ENCODE results near the gene MYT1.
A peak's percentile ranks its signal among the peaks of the same experiment; 100 is the strongest.

MYT1 gene

GRCh38 chr20:64253443-64253842 is 89.2 kb downstream of the MYT1 start:
- no peak for DNase-seq

- no peak for DNase-seq
Measured at GRCh38 chr20:64254156-64254555, 89.9 kb downstream of the MYT1 start.

GRCh38 chr20:64254571-64255360 is 90.5 kb downstream of the MYT1 start:
- DNase-seq = no peak

- peak; percentile 82 for DNase-seq
Measured at GRCh38 chr20:64255361-64256281, 91.4 kb downstream of the MYT1 start, which contains the start of gene PCMTD2. TSS of gene PCMTD2 (plus strand) at chr20:64255748. CDS start at chr20:64259966, 4,218 bp downstream.

GRCh38 chr20:64256282-64256935 is 92.2 kb downstream of the MYT1 start:
- no peak for DNase-seq

GRCh38 chr20:64257107-64257757 is 93.0 kb downstream of the MYT1 start:
- DNase-seq = no peak

GRCh38 chr20:64258071-64258823 is 94.0 kb downstream of the MYT1 start:
- DNase-seq = no peak

- no peak for DNase-seq
Measured at GRCh38 chr20:64260239-64260638, 96.0 kb downstream of the MYT1 start.

- no peak for DNase-seq
Measured at GRCh38 chr20:64261138-64261537, 96.9 kb downstream of the MYT1 start.

GRCh38 chr20:64264091-64264490 is 99.8 kb downstream of the MYT1 start:
- no peak for DNase-seq

GRCh38 chr20:64265201-64265600 is 100.9 kb downstream of the MYT1 start:
- DNase-seq = no peak

GRCh38 chr20:64266988-64267387 is 102.7 kb downstream of the MYT1 start:
- DNase-seq = no peak

GRCh38 chr20:64268174-64268573 is 103.9 kb downstream of the MYT1 start:
- DNase-seq = no peak

GRCh38 chr20:64269604-64270411 is 105.6 kb downstream of the MYT1 start:
- no peak for DNase-seq

- no peak for DNase-seq
Measured at GRCh38 chr20:64271636-64272035, 107.4 kb downstream of the MYT1 start.

GRCh38 chr20:64273109-64273508 is 108.9 kb downstream of the MYT1 start:
- no peak for DNase-seq

GRCh38 chr20:64276817-64277216 is 112.6 kb downstream of the MYT1 start:
- no peak for DNase-seq

GRCh38 chr20:64277571-64278316 is 113.5 kb downstream of the MYT1 start:
- no peak for DNase-seq

- DNase-seq = no peak
Measured at GRCh38 chr20:64278317-64278681, 114.0 kb downstream of the MYT1 start.

GRCh38 chr20:64279826-64280459 is 115.7 kb downstream of the MYT1 start:
- no peak for DNase-seq
